ENCODE data around the gene EEA1. TPM values are rescaled to one million over a fixed set of nuclear protein-coding genes. Genes with fewer than 3 reads are reported as not detected.

Gene EEA1
- total RNA-seq, 1 donor from 2014 or later = 31.1 TPM

- Mint-ChIP-seq H3K4me1 (ENCODE audit: unreplicated experiment) (peaks cover 9% of the 10 kb centered on the region), H3K36me3 (ENCODE audit: unreplicated experiment) (no peaks in the 10 kb centered on the region), H3K9me3 (ENCODE audit: unreplicated experiment) (peaks cover 10% of the 10 kb centered on the region), H3K27ac (ENCODE audit: unreplicated experiment) (no peak overlapping the region), H3K27me3 (ENCODE audit: unreplicated experiment) (no peaks in the 10 kb centered on the region), H3K4me3 (ENCODE audit: unreplicated experiment) (no peak overlapping the region)
- no peak for DNase-seq (ENCODE audit: extremely low spot score, unreplicated experiment)
- no peak for TF ChIP-seq CTCF (IDR thresholded peaks at IDR 0.05)
Observed at GRCh38 chr12:92953747-92954146, 24.7 kb upstream of the EEA1 start.

GRCh38 chr12:92952394-92952793, 23.3 kb upstream of the EEA1 start:
- no peaks in the 10 kb centered on the region for H3K27me3 Mint-ChIP-seq (ENCODE audit: unreplicated experiment)
- no peak overlapping the region for H3K4me3 Mint-ChIP-seq (ENCODE audit: unreplicated experiment)
- DNase-seq (ENCODE audit: extremely low spot score, unreplicated experiment) = no peak
- H3K27ac Mint-ChIP-seq (ENCODE audit: unreplicated experiment) = no peak overlapping the region
- no peak for TF ChIP-seq CTCF (IDR thresholded peaks at IDR 0.05)
- H3K36me3 Mint-ChIP-seq (ENCODE audit: unreplicated experiment) = no peaks in the 10 kb centered on the region
- H3K4me1 Mint-ChIP-seq (ENCODE audit: unreplicated experiment) = peaks cover 8% of the 10 kb centered on the region
- H3K9me3 Mint-ChIP-seq (ENCODE audit: unreplicated experiment) = peaks cover 14% of the 10 kb centered on the region

- H3K27ac Mint-ChIP-seq (ENCODE audit: unreplicated experiment) = no peak overlapping the region
- H3K27me3 Mint-ChIP-seq (ENCODE audit: unreplicated experiment) = no peaks in the 10 kb centered on the region
- DNase-seq (ENCODE audit: extremely low spot score, unreplicated experiment) = no peak
- H3K36me3 Mint-ChIP-seq (ENCODE audit: unreplicated experiment) = no peaks in the 10 kb centered on the region
- no peak overlapping the region for H3K4me3 Mint-ChIP-seq (ENCODE audit: unreplicated experiment)
- peaks cover 11% of the 10 kb centered on the region for H3K9me3 Mint-ChIP-seq (ENCODE audit: unreplicated experiment)
- TF ChIP-seq CTCF (IDR thresholded peaks at IDR 0.05) = no peak
- H3K4me1 Mint-ChIP-seq (ENCODE audit: unreplicated experiment) = peaks cover 3% of the 10 kb centered on the region
Observed at GRCh38 chr12:92951006-92951405, 21.9 kb upstream of the EEA1 start.

- no peaks in the 10 kb centered on the region for H3K36me3 Mint-ChIP-seq (ENCODE audit: unreplicated experiment)
- no peak for DNase-seq (ENCODE audit: extremely low spot score, unreplicated experiment)
- H3K4me3 Mint-ChIP-seq (ENCODE audit: unreplicated experiment) = no peak overlapping the region
- H3K4me1 Mint-ChIP-seq (ENCODE audit: unreplicated experiment) = peaks cover 3% of the 10 kb centered on the region
- H3K9me3 Mint-ChIP-seq (ENCODE audit: unreplicated experiment) = peaks cover 10% of the 10 kb centered on the region
- no peak for TF ChIP-seq CTCF (IDR thresholded peaks at IDR 0.05)
- no peaks in the 10 kb centered on the region for H3K27me3 Mint-ChIP-seq (ENCODE audit: unreplicated experiment)
- no peak overlapping the region for H3K27ac Mint-ChIP-seq (ENCODE audit: unreplicated experiment)
Observed at GRCh38 chr12:92950011-92950410, 20.9 kb upstream of the EEA1 start.

- TF ChIP-seq CTCF (IDR thresholded peaks at IDR 0.05) = no peak
- no peak for DNase-seq (ENCODE audit: extremely low spot score, unreplicated experiment)
- Mint-ChIP-seq H3K27ac (ENCODE audit: unreplicated experiment) (no peak overlapping the region), H3K4me1 (ENCODE audit: unreplicated experiment) (peaks cover 3% of the 10 kb centered on the region), H3K36me3 (ENCODE audit: unreplicated experiment) (no peaks in the 10 kb centered on the region), H3K4me3 (ENCODE audit: unreplicated experiment) (no peak overlapping the region), H3K27me3 (ENCODE audit: unreplicated experiment) (no peaks in the 10 kb centered on the region), H3K9me3 (ENCODE audit: unreplicated experiment) (peaks cover 10% of the 10 kb centered on the region)
Observed at GRCh38 chr12:92949466-92949865, 20.4 kb upstream of the EEA1 start.
